ENCODE results near the gene SLC6A3. TPM values are rescaled to one million over a fixed set of nuclear protein-coding genes. Genes with fewer than 3 reads are reported as not detected.

The SLC6A3 gene
- total and polyA plus RNA-seq, 2 of the 13 experiments (the other 11 are each of a cell fraction or from before 2014, with no cell fraction given): 0.01 TPM; not detected in 1

- H3K4me3 ChIP-seq (replicated peaks in 1 of 3; ENCODE audit: insufficient read depth in 1 of 3, low read depth in 2 of 3, low read length in 3 of 3): no peak overlapping the region
- FAIRE-seq: no peak
- in situ Hi-C loops (cut with HindIII; ENCODE audit: extremely low pct_ligation_motif_present, low pct_unique_long_range_greater_than_20kb): no loop called here
- no peak for DNase-seq (ENCODE audit: low spot score)
- no peaks in the 10 kb centered on the region for H4K20me1 ChIP-seq (ENCODE audit: insufficient read depth, low read length)
- ChIA-PET CTCF (ENCODE audit: low intra/inter-chr PET ratio, low total read pairs) (no interaction called here), POLR2A (no interaction called here)
- no peak for ATAC-seq
- H3K36me3 ChIP-seq (replicated peaks in 1 of 2; ENCODE audit: control insufficient read depth in 1 of 2, insufficient read depth in 2 of 2, low read length in 2 of 2): no peaks in the 10 kb centered on the region
- H3K79me2 ChIP-seq (ENCODE audit: insufficient read depth, low read length): no peaks in the 10 kb centered on the region
- H3K27me3 ChIP-seq (ENCODE audit: control insufficient read depth in 1 of 2, insufficient read depth in 2 of 2, low read length in 2 of 2): peaks cover 11 to 88% of the 10 kb centered on the region in 2 experiments
- intact Hi-C loops (cut with micrococcal nuclease; ENCODE audit: unreplicated experiment): no loop called here
- BruUV-seq (replicated peaks): no TSS peak
- 0% methylated on average over 5 of the region's 24 CpGs for WGBS (ENCODE audit: low lambda C conversion rate)
- H3K9me3 ChIP-seq (ENCODE audit: low read length): no peaks in the 10 kb centered on the region
- H2AFZ ChIP-seq (ENCODE audit: low read length): no peak overlapping the region
- no peak overlapping the region for H3K4me2 ChIP-seq (ENCODE audit: low read depth, low read length)
- H3K4me1 ChIP-seq (ENCODE audit: insufficient read depth, low read length): no peaks in the 10 kb centered on the region
- no peak overlapping the region for H3K9ac ChIP-seq (ENCODE audit: insufficient read depth, low read depth, low read length)
- H3K27ac ChIP-seq (ENCODE audit: extremely low read length, insufficient read depth, low read length): no peak overlapping the region
- no peak for TF ChIP-seq ZNF709 (CRISPR knock-in tag; IDR thresholded peaks at IDR 0.05)
- TF ChIP-seq RERE (CRISPR knock-in tag; IDR thresholded peaks at IDR 0.05; ENCODE audit: low read depth): no peak
- TF ChIP-seq RAD21 (CRISPR knock-in tag; IDR thresholded peaks at IDR 0.05): no peak
- no peak for TF ChIP-seq ZNF589 (CRISPR knock-in tag; conservative IDR thresholded peaks at IDR 0.05)
- no peak for TF ChIP-seq ZNF639 (CRISPR knock-in tag; conservative IDR thresholded peaks at IDR 0.05)
- no peak for TF ChIP-seq ZNF512 (CRISPR knock-in tag; IDR thresholded peaks at IDR 0.05)
- TF ChIP-seq ZNF678 (CRISPR knock-in tag; IDR thresholded peaks at IDR 0.05): no peak
- no peak for TF ChIP-seq ZNF33B (CRISPR knock-in tag; IDR thresholded peaks at IDR 0.05)
- no peak for TF ChIP-seq CBX5 (CRISPR knock-in tag; IDR thresholded peaks at IDR 0.05; ENCODE audit: borderline replicate concordance)
- no peak for TF ChIP-seq TERF1 (CRISPR knock-in tag; IDR thresholded peaks at IDR 0.05)
- TF ChIP-seq TRAFD1 (CRISPR knock-in tag; IDR thresholded peaks at IDR 0.05; ENCODE audit: borderline replicate concordance): no peak
- no peak for TF ChIP-seq ZNF44 (CRISPR knock-in tag; IDR thresholded peaks at IDR 0.05)
- TF ChIP-seq ZNF430 (CRISPR knock-in tag; IDR thresholded peaks at IDR 0.05): no peak
Measured at GRCh38 chr5:1402611-1403255, 42.5 kb downstream of the SLC6A3 start.
